Measurements from ENCODE around the gene IGF1.

IGF1 gene

DNA sequence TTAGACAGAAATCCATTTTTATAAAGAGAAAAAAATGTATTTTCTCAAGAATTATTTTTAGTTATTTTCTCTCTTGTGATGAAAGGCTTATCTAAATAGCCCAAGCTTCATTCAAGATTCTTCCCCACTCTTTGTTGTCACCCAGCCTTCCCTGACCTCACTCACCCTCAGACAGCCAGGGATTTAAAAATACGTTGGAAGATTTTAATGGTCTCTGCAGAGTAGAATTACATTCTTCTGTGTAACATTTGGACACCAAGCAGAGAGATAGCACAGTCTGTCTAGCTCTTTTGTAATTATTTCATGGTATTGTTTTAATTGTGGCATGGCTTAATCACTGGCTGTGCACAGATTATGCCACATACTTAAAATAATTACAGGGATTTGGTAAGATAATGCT, 130.3 kb downstream of the IGF1 start:
- Mint-ChIP-seq H3K4me1 (ENCODE audit: low read depth) (no peaks in the 10 kb centered on the region), H3K4me3 (no peak overlapping the region), H3K9me3 (peaks cover 32% of the 10 kb centered on the region), H3K36me3 (ENCODE audit: low read depth) (no peaks in the 10 kb centered on the region), H3K27me3 (no peaks in the 10 kb centered on the region), H3K27ac (no peak overlapping the region)
- intact Hi-C loops (cut with micrococcal nuclease), result no loop called here

DNA sequence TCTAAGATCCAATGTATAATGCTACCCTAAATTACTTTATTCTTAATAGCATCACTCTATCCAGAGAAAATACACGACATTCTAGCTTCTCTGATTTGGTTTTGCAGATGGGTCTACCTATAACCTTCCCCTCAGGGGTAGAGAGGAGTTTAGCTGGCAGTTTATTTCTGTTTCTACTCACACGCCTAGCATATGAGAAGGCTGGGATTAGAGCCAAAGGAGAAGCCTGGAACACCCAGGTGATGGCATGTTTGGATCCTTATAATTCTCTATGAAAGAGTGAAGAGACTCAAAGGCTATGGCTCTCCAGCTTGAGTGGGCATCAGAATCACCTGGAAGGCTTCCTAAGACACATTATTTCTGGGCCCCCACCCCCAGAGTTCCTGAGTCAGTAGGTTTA, 131.3 kb downstream of the IGF1 start:
- no peaks in the 10 kb centered on the region for H3K4me1 Mint-ChIP-seq (ENCODE audit: low read depth)
- H3K36me3 Mint-ChIP-seq (ENCODE audit: low read depth), result no peaks in the 10 kb centered on the region
- H3K27ac Mint-ChIP-seq, result no peak overlapping the region
- H3K9me3 Mint-ChIP-seq, result peaks cover 24% of the 10 kb centered on the region
- intact Hi-C loops (cut with micrococcal nuclease), result no loop called here
- no peaks in the 10 kb centered on the region for H3K27me3 Mint-ChIP-seq
- no peak overlapping the region for H3K4me3 Mint-ChIP-seq

GRCh38 chr12:102347811-102348210, 132.6 kb downstream of the IGF1 start:
- no peak overlapping the region for H3K27ac Mint-ChIP-seq
- H3K4me1 Mint-ChIP-seq (ENCODE audit: low read depth), result no peaks in the 10 kb centered on the region
- no peaks in the 10 kb centered on the region for H3K36me3 Mint-ChIP-seq (ENCODE audit: low read depth)
- H3K27me3 Mint-ChIP-seq, result no peaks in the 10 kb centered on the region
- peaks cover 11% of the 10 kb centered on the region for H3K9me3 Mint-ChIP-seq
- intact Hi-C loops (cut with micrococcal nuclease), result no loop called here
- H3K4me3 Mint-ChIP-seq, result no peak overlapping the region
